22Rv1 (cell line): ENCODE results near the gene NINJ2.

ENCODE experiments used
- H3K27ac ChIP-seq: fragments of 450-650 bp; 2 replicates; pipeline ENCODE4 v1.5.1; 2017
- ZFX ChIP-seq: fragments of 450-650 bp; IDR thresholded peaks from 2 replicates; pipeline ENCODE4 v1.6.1; 2017; ENCODE audit warnings: antibody characterized with exemption, borderline replicate concordance
- TF ChIP-seq, protein P1 (sequence below): fragments of 450-650 bp; IDR thresholded peaks from 2 replicates; pipeline ENCODE4 v1.5.1; 2017; ENCODE audit warnings: mild to moderate bottlenecking

The NINJ2 gene

DNA sequence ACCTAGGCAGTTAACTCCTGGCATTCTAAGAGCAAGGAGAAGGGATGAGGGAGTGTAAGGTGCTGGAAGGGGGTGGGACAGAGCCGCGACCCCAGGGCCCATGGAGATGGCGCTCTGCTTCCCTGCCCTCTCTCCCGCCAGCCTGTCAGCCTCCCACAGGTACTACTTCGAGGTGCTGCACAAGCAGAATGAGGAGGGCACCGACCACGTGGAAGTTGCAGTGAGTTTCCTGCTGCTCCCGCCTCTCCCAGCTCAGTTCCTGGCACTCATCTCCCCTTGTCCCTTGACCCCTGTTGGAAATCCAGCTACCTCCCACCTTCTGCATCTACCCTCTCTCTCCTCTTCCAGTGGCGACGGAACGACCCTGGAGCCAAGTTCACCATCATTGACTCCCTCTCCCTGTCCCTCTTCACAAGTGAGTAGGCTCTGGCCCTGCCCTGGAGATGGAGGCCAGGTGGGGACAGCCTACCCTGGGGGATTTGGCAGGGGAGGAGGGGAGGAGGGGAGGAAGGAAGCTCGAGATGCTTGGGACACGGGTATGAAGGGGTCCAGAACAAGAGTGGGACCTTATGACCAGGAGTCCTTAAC is 115.3 kb downstream of the NINJ2 start:
- no peak overlapping the region for H3K27ac ChIP-seq
- no peak for TF ChIP-seq ZFX
- TF ChIP-seq, protein P1, sequence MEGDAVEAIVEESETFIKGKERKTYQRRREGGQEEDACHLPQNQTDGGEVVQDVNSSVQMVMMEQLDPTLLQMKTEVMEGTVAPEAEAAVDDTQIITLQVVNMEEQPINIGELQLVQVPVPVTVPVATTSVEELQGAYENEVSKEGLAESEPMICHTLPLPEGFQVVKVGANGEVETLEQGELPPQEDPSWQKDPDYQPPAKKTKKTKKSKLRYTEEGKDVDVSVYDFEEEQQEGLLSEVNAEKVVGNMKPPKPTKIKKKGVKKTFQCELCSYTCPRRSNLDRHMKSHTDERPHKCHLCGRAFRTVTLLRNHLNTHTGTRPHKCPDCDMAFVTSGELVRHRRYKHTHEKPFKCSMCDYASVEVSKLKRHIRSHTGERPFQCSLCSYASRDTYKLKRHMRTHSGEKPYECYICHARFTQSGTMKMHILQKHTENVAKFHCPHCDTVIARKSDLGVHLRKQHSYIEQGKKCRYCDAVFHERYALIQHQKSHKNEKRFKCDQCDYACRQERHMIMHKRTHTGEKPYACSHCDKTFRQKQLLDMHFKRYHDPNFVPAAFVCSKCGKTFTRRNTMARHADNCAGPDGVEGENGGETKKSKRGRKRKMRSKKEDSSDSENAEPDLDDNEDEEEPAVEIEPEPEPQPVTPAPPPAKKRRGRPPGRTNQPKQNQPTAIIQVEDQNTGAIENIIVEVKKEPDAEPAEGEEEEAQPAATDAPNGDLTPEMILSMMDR = no peak

DNA sequence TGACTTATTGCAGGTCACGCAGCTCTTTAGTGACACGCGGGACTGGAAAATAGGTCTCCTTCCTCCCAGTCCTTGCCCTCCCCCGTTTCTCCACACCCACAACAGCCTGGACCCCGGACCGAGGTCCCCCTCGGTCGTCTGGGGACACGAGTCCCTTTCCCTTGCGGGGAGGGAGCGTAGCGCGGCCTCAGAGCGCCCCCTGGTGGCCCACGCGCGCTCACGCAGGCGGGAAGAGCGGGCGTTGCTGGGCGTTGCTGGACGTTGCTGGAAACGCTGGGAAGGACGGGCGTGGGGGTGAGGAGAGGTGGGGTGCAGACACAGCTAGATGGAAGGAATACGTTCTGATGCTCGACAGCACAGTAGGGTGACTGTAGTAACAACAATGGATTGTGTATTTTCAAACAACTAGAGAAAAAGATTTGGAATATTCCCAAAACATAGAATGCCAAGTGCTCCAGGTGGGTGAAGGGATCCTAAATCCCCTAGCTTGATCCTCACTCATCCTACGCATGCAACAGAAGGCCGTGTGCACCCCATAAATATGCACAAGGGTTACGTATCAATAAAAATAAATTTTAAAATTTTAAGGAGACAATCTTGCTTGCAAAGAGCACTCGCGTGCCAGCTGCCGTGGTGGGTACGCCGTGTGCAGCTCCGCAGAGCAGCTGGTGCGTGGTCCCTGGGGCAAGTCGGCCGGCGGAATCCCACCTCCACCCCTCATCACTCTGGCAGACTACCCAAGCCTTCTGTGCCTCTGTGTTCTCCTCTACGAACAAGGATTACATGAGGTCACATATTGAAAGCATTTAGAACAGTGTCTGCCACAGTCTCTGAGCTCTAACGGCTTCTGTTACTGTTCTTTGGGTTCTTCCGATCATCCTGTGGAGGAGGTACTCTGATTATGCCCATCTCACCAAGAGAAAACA is 116.1 kb downstream of the NINJ2 start:
- H3K27ac ChIP-seq = no peak overlapping the region
- TF ChIP-seq, protein P1 = peak; percentile 99
- no peak for TF ChIP-seq ZFX

DNA sequence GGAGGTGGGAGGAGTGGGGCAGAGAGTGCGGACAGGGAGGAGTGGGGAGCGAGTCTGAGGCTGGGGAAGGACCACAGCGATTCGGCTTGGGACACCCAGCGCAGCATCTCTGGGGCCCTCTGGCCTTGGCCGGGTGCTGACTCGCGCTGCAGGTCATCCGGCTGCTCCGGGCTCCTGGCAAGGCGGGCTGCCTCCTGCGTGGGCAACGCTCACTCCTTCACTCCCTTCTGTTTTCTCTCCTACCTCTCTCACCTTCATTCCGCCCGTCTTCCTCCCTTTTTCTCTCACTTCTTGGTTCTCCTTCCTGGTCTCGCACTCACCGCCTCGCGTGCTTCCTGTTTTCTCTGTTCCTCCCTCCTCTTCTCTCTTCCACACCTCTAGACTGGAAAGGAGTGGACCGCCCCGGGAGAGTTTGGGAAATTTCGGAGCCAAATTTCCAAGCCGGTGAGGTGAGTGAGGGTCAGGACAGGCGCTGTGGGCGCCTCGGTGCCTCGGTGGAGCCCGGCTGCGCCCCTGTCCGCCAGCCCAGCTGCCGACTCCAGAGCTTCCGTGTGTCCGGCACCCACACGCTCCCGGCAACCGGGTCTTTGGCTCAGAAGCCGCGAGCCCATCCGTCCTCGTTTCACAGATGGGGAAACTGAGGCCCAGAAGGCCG is 116.9 kb downstream of the NINJ2 start:
- TF ChIP-seq, protein P1 = no peak
- TF ChIP-seq ZFX = no peak

DNA sequence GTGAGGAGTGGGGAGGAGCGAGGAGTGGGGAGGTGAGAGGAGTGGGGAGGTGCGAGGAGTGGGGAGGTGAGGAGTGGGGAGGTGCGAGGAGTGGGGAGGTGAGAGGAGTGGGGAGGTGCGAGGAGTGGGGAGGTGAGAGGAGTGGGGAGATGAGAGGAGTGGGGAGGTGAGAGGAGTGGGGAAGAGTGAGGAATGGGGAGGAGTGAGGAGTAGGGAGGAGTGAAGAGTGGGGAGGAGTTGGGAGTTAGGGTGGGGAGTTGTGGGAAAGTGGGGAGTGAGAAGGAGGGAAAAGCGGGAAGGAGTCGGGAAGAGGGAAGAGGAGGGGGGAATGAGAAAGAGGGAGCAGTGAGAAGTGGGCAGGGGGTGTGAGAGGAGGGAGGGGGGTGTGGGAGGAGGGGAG is 117.4 kb downstream of the NINJ2 start:
- no peak overlapping the region for H3K27ac ChIP-seq
- TF ChIP-seq ZFX = no peak
- TF ChIP-seq, protein P1 = no peak

More for the DNA sequence above, 116.9 kb downstream of the NINJ2 start:
- H3K27ac ChIP-seq = no peak overlapping the region

DNA sequence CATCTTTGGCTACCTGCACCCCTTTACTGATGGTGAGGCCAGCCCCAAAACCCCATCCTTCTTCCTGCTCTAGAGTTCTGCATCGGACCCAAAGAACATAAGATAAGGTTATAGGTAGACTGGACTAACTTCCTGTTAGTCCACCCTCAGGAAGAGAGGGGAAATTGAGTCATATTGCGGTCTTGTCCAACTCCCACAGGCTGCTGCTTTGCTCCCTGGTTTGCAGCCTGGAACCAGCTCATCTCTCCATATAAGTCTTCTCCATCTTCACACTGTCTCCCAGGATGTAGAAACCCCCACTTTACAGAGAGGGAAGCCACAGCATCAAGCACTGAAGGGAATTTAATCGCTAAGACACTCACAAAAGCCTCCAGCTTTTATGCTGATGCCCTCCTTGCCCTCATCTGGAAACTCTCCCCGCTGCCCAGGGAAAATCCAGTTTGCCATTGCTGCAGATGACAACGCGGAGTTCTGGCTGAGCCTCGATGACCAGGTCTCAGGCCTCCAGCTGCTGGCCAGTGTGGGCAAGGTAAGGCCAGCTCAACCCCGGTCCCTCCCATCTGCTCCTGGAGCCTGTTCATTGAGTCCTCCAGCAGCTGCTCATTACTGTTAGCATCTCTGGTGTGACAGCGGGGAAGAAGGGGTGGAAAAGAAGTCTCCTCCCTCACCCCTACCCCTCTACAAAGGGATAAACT is 118.2 kb downstream of the NINJ2 start:
- no peak for TF ChIP-seq ZFX
- TF ChIP-seq, protein P1 = no peak
- H3K27ac ChIP-seq = no peak overlapping the region

DNA sequence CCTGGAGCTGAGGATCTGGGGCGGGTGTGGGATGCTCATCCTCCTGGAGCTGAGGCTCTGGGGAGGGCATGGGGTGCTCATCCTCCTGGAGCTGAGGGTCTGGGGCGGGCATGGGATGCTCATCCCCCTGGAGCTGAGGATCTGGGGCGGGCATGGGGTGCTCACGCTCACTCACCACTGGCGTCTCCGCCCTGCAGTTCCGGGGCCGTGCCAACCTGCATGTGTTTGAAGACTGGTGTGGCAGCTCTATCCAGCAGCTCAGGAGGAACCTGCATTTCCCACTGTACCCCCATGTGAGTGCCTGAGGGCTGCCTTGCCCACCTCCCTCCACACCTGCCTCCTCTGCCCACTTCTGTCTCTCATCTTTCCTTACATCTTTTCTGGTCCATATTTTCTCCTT is 119.1 kb downstream of the NINJ2 start:
- TF ChIP-seq, protein P1 = no peak
- no peak for TF ChIP-seq ZFX
- H3K27ac ChIP-seq = no peak overlapping the region
